Stimulated activated CD8-positive, alpha-beta memory T cell treated with anti-CD3 and anti-CD28 coated beads, Interleukin-7, amount 100 ng/mL, for 24 hours (primary cell): ENCODE results near the gene MUC12.
"Not testable (repeated sequence)": the region's sequence is repeated elsewhere in the genome, so short reads cannot be mapped to it uniquely, and the experiment has no call there.

Experiments
- DNase-seq: peaks from one replicate; pipeline ENCODE4 v3.0.0-alpha.2; 2020; ENCODE audit warnings: low read depth

The MUC12 gene

DNA sequence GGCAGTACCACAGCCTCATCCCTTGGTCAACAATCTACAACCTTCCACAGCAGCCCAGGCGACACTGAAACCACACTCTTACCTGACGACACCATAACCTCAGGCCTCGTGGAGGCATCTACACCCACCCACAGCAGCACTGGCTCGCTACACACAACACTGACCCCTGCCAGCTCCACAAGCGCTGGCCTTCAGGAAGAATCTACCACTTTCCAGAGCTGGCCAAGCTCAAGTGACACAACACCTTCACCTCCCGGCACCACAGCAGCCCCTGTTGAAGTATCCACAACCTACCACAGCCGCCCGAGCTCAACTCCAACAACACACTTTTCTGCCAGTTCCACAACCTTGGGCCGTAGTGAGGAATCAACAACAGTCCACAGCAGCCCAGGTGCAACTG lies 25.3 kb downstream of the MUC12 start:
- not testable (repeated sequence) for DNase-seq

DNA sequence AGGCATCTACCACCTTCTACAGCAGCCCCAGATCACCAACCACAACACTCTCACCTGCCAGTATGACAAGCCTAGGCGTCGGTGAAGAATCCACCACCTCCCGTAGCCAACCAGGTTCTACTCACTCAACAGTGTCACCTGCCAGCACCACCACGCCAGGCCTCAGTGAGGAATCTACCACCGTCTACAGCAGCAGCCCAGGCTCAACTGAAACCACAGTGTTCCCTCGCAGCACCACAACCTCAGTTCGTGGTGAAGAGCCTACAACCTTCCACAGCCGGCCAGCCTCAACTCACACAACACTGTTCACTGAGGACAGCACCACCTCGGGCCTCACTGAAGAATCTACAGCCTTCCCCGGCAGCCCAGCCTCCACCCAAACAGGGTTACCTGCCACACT lies 29.2 kb downstream of the MUC12 start:
- DNase-seq, result not testable (repeated sequence)

DNA sequence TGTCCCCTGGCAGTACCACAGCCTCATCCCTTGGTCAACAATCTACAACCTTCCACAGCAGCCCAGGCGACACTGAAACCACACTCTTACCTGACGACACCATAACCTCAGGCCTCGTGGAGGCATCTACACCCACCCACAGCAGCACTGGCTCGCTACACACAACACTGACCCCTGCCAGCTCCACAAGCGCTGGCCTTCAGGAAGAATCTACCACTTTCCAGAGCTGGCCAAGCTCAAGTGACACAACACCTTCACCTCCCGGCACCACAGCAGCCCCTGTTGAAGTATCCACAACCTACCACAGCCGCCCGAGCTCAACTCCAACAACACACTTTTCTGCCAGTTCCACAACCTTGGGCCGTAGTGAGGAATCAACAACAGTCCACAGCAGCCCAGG lies 30.0 kb downstream of the MUC12 start:
- not testable (repeated sequence) for DNase-seq

DNA sequence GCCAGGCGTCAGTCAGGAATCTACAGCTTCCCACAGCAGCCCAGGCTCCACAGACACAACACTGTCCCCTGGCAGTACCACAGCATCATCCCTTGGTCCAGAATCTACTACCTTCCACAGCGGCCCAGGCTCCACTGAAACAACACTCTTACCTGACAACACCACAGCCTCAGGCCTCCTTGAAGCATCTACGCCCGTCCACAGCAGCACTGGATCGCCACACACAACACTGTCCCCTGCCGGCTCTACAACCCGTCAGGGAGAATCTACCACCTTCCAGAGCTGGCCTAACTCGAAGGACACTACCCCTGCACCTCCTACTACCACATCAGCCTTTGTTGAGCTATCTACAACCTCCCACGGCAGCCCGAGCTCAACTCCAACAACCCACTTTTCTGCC lies 30.7 kb downstream of the MUC12 start:
- not testable (repeated sequence) for DNase-seq

DNA sequence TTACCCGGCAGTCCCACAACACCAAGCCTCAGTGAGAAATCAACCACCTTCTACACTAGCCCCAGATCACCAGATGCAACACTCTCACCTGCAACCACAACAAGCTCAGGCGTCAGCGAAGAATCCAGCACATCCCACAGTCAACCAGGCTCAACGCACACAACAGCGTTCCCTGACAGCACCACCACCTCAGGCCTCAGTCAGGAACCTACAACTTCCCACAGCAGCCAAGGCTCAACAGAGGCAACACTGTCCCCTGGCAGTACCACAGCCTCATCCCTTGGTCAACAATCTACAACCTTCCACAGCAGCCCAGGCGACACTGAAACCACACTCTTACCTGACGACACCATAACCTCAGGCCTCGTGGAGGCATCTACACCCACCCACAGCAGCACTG lies 33.0 kb downstream of the MUC12 start:
- DNase-seq, result not testable (repeated sequence)

DNA sequence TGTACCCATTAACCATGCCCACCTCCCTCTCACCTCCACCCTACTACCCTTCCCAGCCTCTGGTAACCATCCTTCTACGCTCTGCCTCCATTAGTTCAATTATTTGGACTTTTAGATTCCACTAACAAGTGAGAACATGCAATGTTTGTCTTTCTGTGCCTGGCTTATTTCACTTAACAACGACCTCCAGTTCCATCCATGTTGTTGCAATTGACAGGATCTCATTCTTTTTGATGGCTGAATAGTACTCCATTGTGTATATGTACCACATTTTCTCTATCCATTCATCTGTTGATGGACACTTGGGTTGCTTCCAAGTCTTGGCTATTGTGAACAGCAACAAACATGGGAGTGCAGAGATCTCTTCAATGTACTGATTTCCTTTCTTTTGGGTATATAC lies 38.0 kb downstream of the MUC12 start:
- not testable (repeated sequence) for DNase-seq

DNA sequence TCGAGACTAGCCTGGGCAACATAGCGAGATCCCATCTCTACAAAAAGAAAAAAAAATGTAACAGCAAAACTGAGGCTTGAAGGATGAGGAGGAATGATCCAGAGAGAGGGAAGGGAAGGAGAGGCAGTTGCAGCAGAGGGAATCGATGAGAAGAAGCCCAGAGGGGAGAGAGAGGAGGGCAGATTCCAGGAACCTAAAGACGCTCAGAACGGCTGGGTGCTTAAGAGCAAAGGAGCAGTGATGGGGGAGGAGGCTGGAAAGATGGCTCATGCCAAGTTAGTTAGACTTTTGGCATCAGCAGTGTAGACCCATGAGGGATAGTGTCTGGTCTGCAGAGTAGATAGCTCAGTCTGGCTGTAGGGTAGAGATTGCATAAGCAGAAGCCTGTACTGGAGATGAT lies 40.3 kb downstream of the MUC12 start:
- no peak for DNase-seq

DNA sequence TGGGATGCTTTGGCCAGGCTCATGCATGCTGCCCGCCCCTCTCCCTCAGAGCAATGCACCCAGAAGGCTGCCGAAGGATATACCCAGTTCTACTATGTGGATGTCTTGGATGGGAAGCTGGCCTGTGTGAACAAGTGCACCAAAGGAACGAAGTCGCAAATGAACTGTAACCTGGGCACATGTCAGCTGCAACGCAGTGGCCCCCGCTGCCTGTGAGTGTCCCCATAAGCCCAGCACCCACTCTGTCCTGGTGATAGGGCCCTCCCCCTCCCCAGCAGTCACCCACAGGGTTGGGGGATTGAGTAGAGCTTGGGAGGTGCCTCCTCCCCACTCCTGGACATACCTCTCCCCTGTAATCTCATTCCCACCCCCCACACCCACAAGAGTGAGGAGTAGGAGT lies 43.6 kb downstream of the MUC12 start:
- DNase-seq, result no peak

DNA sequence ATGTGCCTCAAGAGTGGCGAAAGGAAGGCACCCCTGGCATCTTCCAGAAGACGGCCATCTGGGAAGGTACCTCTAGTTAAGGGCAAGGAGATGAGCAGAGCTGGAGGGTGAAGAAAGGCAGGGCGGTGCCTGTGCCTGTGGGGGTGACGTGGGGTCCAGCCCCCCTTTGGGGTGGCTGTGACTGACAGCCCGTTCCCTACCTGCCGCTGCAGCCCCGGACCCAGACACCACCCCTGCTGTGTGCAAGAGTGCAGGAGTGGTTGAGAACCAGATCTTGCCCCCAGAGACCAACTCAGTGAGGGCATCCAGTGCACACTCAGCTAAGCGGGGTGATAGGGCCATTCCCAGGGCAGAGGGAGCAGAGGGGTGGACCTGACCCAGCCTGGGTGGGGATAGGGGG lies 46.3 kb downstream of the MUC12 start:
- DNase-seq, result no peak

DNA sequence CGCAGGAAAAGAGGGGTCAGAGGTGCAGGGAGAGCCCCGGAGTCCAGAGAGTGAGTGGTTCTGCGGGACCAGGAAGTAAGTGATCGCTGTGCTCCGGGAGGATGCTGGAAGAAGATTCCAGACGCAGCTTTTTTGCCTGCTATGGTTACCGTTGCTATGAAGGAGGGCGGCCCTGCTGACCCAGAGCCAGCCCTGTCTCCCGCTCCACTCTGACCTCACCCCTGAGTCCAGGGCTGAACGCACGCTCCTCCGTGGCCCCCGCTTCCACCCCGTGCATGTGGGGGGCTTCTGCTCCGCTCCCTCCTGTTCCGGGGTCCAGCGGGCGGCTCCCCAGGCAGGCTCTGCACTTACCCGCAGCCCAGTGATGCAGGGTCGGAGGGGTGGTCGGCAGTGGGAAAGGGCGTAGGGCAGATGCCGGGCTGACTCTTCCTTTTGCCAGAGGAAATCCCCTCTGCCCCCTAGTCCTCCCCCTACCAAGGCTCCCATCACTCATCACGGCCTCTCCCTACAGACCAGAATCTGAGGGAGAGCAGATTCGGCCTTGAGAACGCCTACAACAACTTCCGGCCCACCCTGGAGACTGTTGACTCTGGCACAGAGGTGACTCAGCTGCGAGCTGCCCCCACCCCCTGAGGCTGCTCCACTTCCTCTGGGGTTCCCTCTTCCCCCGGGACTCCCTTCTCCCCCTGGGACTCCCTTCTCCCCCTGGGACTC lies 47.9 kb downstream of the MUC12 start:
- DNase-seq, result peak; percentile 52

DNA sequence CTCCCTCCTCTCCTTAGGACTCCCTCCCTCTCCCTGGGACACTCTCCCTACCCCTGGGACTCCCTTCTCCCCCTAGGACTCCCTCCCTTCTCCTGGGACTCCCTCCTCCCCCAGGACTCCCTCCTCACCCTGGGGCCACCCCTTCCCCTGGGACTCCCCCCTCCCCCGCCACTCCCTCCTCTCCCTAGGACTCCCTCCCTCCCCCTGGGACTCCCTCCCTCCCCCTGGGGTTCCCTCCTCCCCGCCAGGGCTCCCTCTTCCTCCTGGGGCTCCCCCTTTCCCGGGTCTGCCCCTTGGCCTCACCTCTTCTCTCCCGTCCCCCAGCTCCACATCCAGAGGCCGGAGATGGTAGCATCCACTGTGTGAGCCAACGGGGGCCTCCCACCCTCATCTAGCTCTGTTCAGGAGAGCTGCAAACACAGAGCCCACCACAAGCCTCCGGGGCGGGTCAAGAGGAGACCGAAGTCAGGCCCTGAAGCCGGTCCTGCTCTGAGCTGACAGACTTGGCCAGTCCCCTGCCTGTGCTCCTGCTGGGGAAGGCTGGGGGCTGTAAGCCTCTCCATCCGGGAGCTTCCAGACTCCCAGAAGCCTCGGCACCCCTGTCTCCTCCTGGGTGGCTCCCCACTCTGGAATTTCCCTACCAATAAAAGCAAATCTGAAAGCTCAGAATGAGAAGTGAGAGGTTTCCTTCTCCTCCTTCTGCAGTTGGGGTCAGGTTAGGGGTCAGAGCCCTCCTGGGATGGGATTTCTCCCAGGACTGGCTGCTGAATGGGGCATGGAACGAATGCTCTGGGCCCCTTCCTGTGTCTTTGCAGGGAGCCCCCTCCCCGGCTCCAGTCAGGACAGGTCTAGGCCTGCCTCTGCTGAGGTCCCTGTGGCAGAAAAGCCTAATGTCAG lies 49.2 kb downstream of the MUC12 start:
- DNase-seq, result no peak

DNA sequence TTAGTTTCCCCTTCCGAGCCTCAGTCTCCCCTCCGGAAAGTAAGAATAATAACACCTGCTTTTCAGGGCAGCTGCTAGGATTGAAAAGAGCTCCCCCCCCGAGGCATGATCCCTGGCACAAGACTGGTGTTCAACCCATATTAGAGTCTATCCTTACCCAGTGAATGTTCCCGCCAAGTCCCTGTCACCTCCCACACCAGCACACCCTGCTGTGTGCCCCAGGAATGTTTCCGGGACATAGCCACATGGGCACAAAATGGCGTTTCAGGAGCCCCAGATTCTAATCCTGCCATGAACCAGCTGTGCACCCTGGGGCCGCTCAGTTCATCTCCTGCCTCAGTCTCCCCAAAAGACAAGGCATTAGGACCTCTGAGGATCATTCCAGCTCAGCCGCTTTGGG lies 51.1 kb downstream of the MUC12 start:
- DNase-seq, result no peak

DNA sequence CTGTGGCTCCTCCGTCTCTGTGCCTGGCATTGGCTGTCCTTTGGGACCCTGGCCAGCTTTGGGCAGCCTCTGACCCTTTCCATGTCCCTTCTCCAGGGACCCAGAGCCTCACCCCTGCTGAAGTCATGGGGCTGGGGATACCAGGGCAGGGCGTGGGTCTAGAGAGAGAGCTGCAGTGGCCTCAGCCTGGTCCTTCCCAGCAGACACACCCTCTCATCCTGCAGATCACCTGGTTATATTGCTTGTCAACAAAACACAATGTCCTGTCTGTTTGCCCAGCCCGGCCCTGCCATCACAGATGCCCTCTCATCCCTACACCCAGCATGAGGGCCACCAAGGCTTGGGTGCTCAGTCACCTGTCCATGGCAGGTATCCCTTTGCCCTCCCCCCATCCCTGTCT lies 52.3 kb downstream of the MUC12 start:
- DNase-seq, result no peak

GRCh38 chr7:101023839-101024238 lies 54.5 kb downstream of the MUC12 start:
- DNase-seq, result no peak

DNA sequence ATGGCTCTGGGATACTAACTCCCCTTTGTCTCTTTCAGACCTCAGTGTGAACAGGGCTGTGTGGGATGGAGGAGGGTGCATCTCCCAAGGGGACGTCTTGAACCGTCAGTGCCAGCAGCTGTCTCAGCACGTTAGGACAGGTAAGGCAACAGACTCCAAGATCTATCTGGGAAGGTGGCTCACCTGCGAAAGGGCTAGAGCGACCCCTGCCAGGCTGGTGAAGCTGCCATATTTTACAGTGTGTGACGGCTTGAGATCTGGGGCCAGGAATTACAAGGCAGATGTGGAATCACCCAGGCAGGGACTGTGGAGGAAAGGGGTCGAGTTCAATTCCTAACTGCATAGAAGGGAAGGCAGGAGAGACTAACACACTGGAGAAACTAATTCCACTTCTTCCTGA lies 61.7 kb downstream of the MUC12 start:
- DNase-seq, result no peak

DNA sequence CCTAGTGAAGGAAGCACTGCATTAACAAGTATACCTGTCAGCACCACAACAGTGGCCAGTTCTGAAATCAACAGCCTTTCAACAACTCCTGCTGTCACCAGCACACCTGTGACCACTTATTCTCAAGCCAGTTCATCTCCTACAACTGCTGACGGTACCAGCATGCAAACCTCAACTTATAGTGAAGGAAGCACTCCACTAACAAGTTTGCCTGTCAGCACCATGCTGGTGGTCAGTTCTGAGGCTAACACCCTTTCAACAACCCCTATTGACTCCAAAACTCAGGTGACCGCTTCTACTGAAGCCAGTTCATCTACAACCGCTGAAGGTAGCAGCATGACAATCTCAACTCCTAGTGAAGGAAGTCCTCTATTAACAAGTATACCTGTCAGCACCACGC lies 66.6 kb downstream of the MUC12 start:
- no peak for DNase-seq

DNA sequence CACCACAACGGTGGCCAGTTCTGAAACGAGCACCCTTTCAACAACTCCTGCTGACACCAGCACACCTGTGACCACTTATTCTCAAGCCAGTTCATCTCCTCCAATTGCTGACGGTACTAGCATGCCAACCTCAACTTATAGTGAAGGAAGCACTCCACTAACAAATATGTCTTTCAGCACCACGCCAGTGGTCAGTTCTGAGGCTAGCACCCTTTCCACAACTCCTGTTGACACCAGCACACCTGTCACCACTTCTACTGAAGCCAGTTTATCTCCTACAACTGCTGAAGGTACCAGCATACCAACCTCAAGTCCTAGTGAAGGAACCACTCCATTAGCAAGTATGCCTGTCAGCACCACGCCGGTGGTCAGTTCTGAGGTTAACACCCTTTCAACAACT lies 71.9 kb downstream of the MUC12 start:
- DNase-seq, result not testable (repeated sequence)

DNA sequence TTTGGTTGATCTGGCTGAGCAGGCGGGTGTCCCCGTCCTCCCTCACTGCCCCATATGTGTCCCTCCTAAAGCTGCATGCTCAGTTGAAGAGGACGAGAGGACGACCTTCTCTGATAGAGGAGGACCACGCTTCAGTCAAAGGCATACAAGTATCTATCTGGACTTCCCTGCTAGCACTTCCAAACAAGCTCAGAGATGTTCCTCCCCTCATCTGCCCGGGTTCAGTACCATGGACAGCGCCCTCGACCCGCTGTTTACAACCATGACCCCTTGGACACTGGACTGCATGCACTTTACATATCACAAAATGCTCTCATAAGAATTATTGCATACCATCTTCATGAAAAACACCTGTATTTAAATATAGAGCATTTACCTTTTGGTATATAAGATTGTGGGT lies 89.0 kb downstream of the MUC12 start:
- DNase-seq, result peak; percentile 25

- DNase-seq, result no peak
These were observed 90.2 kb downstream of the MUC12 start for GRCh38 chr7:101059620-101059942.

- DNase-seq, result no peak
These were observed 91.6 kb downstream of the MUC12 start for GRCh38 chr7:101060992-101061391.

GRCh38 chr7:101064176-101064550 lies 94.8 kb downstream of the MUC12 start:
- DNase-seq, result not testable (repeated sequence)

- DNase-seq, result not testable (repeated sequence)
These were observed 95.8 kb downstream of the MUC12 start for GRCh38 chr7:101065162-101065561.

DNA sequence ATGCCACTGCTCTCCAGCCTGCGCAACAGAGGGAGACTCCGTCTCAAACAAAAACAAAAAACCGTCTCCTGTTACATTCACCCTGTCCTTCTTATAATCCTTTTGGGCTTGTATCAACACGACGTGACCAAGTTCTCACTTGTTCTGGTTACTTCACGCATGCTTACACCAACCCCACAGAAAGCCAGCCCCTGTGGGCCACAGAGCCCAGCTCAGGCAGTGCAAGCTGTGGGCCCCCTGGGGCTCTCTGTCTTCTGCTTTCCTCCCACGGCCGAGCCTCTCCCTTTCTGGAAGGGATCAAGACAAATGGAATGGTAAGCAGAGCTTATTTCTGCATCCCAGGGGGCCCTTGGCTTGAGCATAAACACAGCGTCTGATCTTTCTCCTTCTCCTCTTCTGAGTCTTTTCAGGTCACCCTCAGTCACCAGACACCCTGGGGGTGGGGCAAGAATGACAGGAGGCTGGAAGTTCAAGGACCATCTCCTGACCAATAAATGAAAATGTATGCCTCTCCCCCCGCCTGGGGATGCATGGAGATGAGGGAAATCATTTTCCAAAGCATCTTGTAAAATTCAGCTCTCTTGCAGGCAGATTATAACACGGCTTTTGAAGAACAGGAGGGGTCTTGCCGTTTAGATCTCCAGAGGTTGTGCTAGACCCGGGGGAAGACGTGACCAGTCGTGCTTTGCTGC lies 96.9 kb downstream of the MUC12 start:
- no peak for DNase-seq
